ENCODE results near the gene RRAS2. TPM values are rescaled to one million over a fixed set of nuclear protein-coding genes. Genes with fewer than 3 reads are reported as not detected.

Gene RRAS2
- total RNA-seq, 4 donors from 2014 or later, result 26.4 to 36.7 (median 31.8) TPM

DNA sequence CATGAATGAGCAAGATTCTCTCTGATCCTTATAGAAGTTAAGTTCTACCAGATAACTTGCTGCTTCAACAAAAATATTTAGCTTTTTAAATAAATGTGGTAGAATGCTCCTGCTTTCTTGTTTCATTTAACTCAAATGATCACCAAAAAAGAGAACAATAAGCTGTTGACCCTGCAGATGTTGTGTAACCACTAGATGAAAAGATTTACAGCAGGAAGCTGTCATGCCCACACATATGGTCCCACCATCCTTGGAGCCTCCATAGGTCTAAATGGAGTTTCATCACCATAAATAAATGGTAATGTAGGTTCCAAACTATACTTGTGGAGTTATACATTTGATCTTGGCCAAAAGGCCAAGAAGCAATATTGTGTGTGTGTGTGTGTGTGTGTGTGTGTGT, 118.8 kb downstream of the RRAS2 start:
- no peak overlapping the region for H3K4me3 ChIP-seq (ENCODE audit: low read depth, poor library complexity, severe bottlenecking)
- no peak for TF ChIP-seq POLR2A (IDR thresholded peaks at IDR 0.05)
- TF ChIP-seq, protein P1, sequence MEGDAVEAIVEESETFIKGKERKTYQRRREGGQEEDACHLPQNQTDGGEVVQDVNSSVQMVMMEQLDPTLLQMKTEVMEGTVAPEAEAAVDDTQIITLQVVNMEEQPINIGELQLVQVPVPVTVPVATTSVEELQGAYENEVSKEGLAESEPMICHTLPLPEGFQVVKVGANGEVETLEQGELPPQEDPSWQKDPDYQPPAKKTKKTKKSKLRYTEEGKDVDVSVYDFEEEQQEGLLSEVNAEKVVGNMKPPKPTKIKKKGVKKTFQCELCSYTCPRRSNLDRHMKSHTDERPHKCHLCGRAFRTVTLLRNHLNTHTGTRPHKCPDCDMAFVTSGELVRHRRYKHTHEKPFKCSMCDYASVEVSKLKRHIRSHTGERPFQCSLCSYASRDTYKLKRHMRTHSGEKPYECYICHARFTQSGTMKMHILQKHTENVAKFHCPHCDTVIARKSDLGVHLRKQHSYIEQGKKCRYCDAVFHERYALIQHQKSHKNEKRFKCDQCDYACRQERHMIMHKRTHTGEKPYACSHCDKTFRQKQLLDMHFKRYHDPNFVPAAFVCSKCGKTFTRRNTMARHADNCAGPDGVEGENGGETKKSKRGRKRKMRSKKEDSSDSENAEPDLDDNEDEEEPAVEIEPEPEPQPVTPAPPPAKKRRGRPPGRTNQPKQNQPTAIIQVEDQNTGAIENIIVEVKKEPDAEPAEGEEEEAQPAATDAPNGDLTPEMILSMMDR (IDR thresholded peaks at IDR 0.05), result no peak
- intact Hi-C loops (cut with DNase I; ENCODE audit: low total_unique reads), result loop anchor here (10.0 kb wide), 1 partner anchor 465 kb away; no protein-coding TSS in a partner anchor
- no peak for DNase-seq (ENCODE audit: low spot score in 2 of 2)

- intact Hi-C loops (cut with DNase I; ENCODE audit: low total_unique reads), result no loop called here
- no peak for TF ChIP-seq POLR2A (IDR thresholded peaks at IDR 0.05)
- TF ChIP-seq, protein P1 (IDR thresholded peaks at IDR 0.05), result no peak
- no peak overlapping the region for H3K4me3 ChIP-seq (ENCODE audit: low read depth, poor library complexity, severe bottlenecking)
- 75 to 82% methylated on average over 9 of the region's 9 CpGs for WGBS, 2 donors
- DNase-seq (ENCODE audit: low spot score in 2 of 2), result no peak
Measured at GRCh38 chr11:14237444-14237961, 121.5 kb downstream of the RRAS2 start.

- WGBS, 2 donors, result 63 to 77% methylated on average over 1 of the region's 1 CpG
- TF ChIP-seq POLR2A (IDR thresholded peaks at IDR 0.05), result no peak
- TF ChIP-seq, protein P1 (IDR thresholded peaks at IDR 0.05), result no peak
- no peak for DNase-seq (ENCODE audit: low spot score in 2 of 2)
- H3K4me3 ChIP-seq (ENCODE audit: low read depth, poor library complexity, severe bottlenecking), result no peak overlapping the region
- intact Hi-C loops (cut with DNase I; ENCODE audit: low total_unique reads), result no loop called here
Measured at GRCh38 chr11:14235701-14236100, 123.3 kb downstream of the RRAS2 start.

- H3K4me3 ChIP-seq (ENCODE audit: low read depth, poor library complexity, severe bottlenecking), result no peak overlapping the region
- no peak for DNase-seq (ENCODE audit: low spot score in 2 of 2)
- no peak for TF ChIP-seq POLR2A (IDR thresholded peaks at IDR 0.05)
- TF ChIP-seq, protein P1 (IDR thresholded peaks at IDR 0.05), result no peak
- WGBS, 2 donors, result 72 to 75% methylated on average over 6 of the region's 6 CpGs
- intact Hi-C loops (cut with DNase I; ENCODE audit: low total_unique reads), result no loop called here
Measured at GRCh38 chr11:14234446-14234845, 124.5 kb downstream of the RRAS2 start.

DNA sequence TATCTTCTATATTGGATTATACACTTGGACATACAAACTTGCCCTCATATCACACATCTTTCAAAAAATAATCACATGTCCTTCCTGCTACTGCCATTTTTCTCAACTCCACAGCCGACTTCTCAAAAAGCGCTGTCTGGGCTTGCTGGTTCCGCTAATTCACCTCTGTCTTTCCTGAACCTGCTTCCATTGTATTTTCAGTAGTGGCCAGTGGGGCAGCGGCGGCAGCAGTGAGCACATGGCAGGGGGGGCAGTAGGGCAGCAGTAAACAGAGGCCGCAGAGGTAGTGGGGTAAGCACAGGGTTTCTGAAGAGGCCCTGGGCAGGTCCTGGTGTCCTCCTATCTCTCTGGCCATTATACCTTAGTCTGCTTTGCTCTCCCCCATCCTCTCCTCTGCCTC, 126.3 kb downstream of the RRAS2 start:
- DNase-seq (ENCODE audit: low spot score in 2 of 2), result no peak
- 59 to 73% methylated on average over 6 of the region's 6 CpGs for WGBS, 2 donors
- no peak overlapping the region for H3K4me3 ChIP-seq (ENCODE audit: low read depth, poor library complexity, severe bottlenecking)
- intact Hi-C loops (cut with DNase I; ENCODE audit: low total_unique reads), result no loop called here
- TF ChIP-seq, protein P1 (IDR thresholded peaks at IDR 0.05), result no peak
- TF ChIP-seq POLR2A (IDR thresholded peaks at IDR 0.05), result no peak

GRCh38 chr11:14230407-14230806, 128.6 kb downstream of the RRAS2 start:
- no peak for TF ChIP-seq POLR2A (IDR thresholded peaks at IDR 0.05)
- TF ChIP-seq, protein P1 (IDR thresholded peaks at IDR 0.05), result no peak
- 68 to 74% methylated on average over 6 of the region's 6 CpGs for WGBS, 2 donors
- intact Hi-C loops (cut with DNase I; ENCODE audit: low total_unique reads), result no loop called here
- H3K4me3 ChIP-seq (ENCODE audit: low read depth, poor library complexity, severe bottlenecking), result no peak overlapping the region
- no peak for DNase-seq (ENCODE audit: low spot score in 2 of 2)
